ENCODE data around the gene MSX1.

Gene MSX1

GRCh38 chr4:4866866-4867374 is 7.5 kb downstream of the MSX1 start:
- no peak for TF ChIP-seq CTCF (IDR thresholded peaks at IDR 0.05; ENCODE audit: borderline replicate concordance, insufficient read depth, low read depth, low read length)
- peak overlapping the region; percentile 37 for H3K4me3 ChIP-seq (ENCODE audit: low read depth, low read length)

- H3K4me3 ChIP-seq (ENCODE audit: low read depth, low read length) = no peak overlapping the region
These were observed 8.0 kb downstream of the MSX1 start for GRCh38 chr4:4867375-4868039.

DNA sequence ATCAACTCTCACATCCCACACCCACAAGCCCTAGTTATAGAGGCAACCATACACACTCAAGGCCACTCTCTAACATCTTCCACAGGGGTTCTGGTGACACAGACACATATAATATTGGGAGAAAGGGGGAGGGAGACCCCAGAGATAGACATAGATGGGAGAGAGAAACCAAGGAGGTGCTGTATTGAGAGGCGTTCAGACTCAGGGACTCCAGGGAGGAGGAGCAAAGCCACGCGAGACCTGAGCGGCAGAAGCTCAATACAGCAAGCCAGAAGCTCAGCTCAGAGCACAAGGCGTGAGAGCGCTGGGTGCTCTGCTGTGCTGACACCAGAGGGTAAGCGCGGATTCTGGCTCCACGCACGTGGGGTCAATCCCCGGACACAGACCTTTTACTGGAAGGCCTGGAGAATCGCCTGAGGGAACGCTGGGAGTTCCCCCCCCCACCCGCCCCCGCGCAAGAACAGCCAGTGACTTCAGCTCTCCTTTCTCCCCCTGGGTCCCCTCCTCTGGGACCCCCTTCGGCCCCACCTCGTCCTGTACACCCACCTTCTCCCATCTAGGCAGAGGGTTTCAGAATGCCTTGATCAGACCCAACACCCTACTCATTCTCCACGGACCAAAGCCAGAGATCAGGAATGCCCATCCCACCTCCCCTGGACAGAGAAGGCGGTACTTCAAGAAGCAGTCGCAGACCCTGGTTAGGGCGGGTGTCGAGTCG is 8.7 kb downstream of the MSX1 start:
- no peak overlapping the region for H3K4me3 ChIP-seq (ENCODE audit: low read depth, low read length)
- no peak for TF ChIP-seq CTCF (IDR thresholded peaks at IDR 0.05; ENCODE audit: borderline replicate concordance, insufficient read depth, low read depth, low read length)

More at GRCh38 chr4:4867375-4868039, 8.0 kb downstream of the MSX1 start:
- peak; percentile 24; the same call in 1 of the 2 replicates for TF ChIP-seq CTCF (IDR thresholded peaks at IDR 0.05; ENCODE audit: borderline replicate concordance, insufficient read depth, low read depth, low read length)

- no peak for TF ChIP-seq CTCF (IDR thresholded peaks at IDR 0.05; ENCODE audit: borderline replicate concordance, insufficient read depth, low read depth, low read length)
- H3K4me3 ChIP-seq (ENCODE audit: low read depth, low read length) = no peak overlapping the region
These were observed 9.6 kb downstream of the MSX1 start for GRCh38 chr4:4868758-4869723.

DNA sequence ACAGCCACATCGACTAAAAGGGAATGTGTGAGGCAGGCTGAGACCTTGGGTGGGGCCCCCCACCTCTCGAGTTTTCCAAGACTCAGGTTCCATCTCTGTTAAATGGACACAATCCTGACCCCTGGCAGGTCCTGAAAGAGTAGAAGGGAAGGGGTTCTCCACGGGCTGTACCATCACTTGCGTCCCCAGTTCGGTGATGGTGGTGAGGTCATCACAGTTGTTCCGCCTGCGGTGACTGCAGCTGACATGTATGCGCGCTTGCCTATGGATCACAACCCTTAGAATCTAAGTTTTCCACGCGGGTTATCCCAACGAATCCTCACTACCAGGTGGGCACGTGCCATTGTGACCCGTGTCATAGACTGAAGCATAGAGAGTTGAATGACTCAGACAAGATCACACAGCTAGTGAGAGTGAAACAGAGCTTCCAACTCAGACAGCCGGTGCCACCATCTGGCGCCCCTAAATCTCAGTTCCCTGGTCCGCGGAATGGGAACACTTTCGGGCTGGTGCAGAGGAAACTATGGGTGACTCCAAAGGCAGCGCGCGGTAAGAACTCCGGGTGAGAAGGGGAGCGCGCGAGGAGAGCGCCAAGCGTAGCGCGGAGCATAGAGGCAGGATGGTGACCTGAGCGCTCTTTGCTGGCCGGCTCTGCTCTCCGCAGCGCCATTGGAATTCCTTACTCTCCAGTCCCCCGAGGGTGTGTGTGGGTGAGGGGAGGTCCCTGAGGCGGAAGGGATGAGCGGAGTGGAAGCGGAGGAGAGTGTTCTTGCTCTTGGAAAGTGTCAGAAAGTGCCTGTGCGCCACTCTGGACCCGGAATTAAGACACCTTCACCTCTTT is 10.5 kb downstream of the MSX1 start:
- no peak overlapping the region for H3K4me3 ChIP-seq (ENCODE audit: low read depth, low read length)
- no peak for TF ChIP-seq CTCF (IDR thresholded peaks at IDR 0.05; ENCODE audit: borderline replicate concordance, insufficient read depth, low read depth, low read length)

DNA sequence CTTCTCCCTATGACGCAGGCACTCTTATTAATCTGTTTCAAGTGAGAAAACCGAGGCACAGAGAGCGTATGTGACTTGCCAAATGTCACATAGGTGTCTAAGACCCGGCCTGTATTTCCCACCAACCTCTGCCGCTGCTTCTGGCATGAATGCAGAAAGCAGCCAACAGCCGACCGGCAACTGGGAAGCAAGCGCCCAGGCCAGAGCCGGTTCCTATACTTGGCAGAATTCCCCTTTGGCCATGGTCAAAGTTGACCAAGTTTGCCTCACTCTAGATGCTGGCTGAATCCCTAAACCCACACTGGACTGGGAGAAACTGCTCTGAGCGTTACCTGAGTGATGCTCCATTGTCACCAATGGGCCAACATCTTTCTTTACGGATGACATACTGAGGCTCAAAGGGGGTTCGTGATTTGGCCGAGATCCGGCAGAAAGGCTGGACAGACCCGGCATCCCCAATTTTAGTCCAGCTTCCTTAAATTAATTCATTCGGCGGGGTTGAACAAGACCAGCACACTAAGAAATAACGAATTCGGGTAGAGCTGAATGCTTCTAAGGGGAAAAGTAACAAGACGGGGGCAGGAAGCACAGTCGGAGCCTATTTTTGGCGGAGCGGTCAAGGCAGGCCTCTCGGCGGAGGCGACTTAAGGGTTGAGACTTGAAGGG is 11.2 kb downstream of the MSX1 start:
- no peak for TF ChIP-seq CTCF (IDR thresholded peaks at IDR 0.05; ENCODE audit: borderline replicate concordance, insufficient read depth, low read depth, low read length)
- H3K4me3 ChIP-seq (ENCODE audit: low read depth, low read length) = no peak overlapping the region

Data from GM12875 (cell line).